ENCODE results near the gene DLG4.
"Not testable (repeated sequence)": the region's sequence is repeated elsewhere in the genome, so short reads cannot be mapped to it uniquely, and the experiment has no call there.

DLG4 gene

GRCh38 chr17:7173687-7174602 lies 45.7 kb downstream of the DLG4 start:
- TF ChIP-seq BACH2 (CRISPR knock-in tag; IDR thresholded peaks at IDR 0.05; ENCODE audit: borderline replicate concordance) (no peak), CSRNP3 (CRISPR knock-in tag; IDR thresholded peaks at IDR 0.05) (no peak), ZNF565 (CRISPR knock-in tag; conservative IDR thresholded peaks at IDR 0.05; ENCODE audit: low read depth) (no peak), CREB5 (CRISPR knock-in tag; IDR thresholded peaks at IDR 0.05; ENCODE audit: low read depth) (no peak), TOX (CRISPR knock-in tag; IDR thresholded peaks at IDR 0.05; ENCODE audit: borderline replicate concordance) (no peak), PATZ1 (CRISPR knock-in tag; IDR thresholded peaks at IDR 0.05; ENCODE audit: borderline replicate concordance) (no peak), ISL1 (CRISPR knock-in tag; IDR thresholded peaks at IDR 0.05) (no peak), ZFP30 (CRISPR knock-in tag; IDR thresholded peaks at IDR 0.05) (no peak), ZNF8 (CRISPR knock-in tag; IDR thresholded peaks at IDR 0.05) (no peak), RARB (CRISPR knock-in tag; IDR thresholded peaks at IDR 0.05) (no peak), OSR1 (CRISPR knock-in tag; IDR thresholded peaks at IDR 0.05) (no peak), ZNF70 (CRISPR knock-in tag; IDR thresholded peaks at IDR 0.05) (no peak), CSDC2 (CRISPR knock-in tag; IDR thresholded peaks at IDR 0.05) (no peak), ESRRG (CRISPR knock-in tag; IDR thresholded peaks at IDR 0.05) (no peak), TCF4 (CRISPR knock-in tag; IDR thresholded peaks at IDR 0.05; ENCODE audit: borderline replicate concordance) (no peak), GLIS3 (CRISPR knock-in tag; IDR thresholded peaks at IDR 0.05) (no peak), ZFP3 (CRISPR knock-in tag; IDR thresholded peaks at IDR 0.05) (no peak)
- ATAC-seq = no peak

- not testable (repeated sequence) for ATAC-seq
These were observed 47.0 kb downstream of the DLG4 start for GRCh38 chr17:7172522-7173191.

- ATAC-seq = not testable (repeated sequence)
These were observed 50.1 kb downstream of the DLG4 start for GRCh38 chr17:7169565-7169908.

GRCh38 chr17:7168841-7169564 lies 50.6 kb downstream of the DLG4 start:
- ATAC-seq = not testable (repeated sequence)

- no peak for ATAC-seq
- TF ChIP-seq TCF4 (CRISPR knock-in tag; IDR thresholded peaks at IDR 0.05; ENCODE audit: borderline replicate concordance) (no peak), PPARA (CRISPR knock-in tag; IDR thresholded peaks at IDR 0.05; ENCODE audit: borderline replicate concordance) (no peak), PATZ1 (CRISPR knock-in tag; IDR thresholded peaks at IDR 0.05; ENCODE audit: borderline replicate concordance) (no peak), TSHZ2 (CRISPR knock-in tag; IDR thresholded peaks at IDR 0.05) (no peak), ZFP30 (CRISPR knock-in tag; IDR thresholded peaks at IDR 0.05) (no peak), OSR1 (CRISPR knock-in tag; IDR thresholded peaks at IDR 0.05) (no peak), ZNF565 (CRISPR knock-in tag; conservative IDR thresholded peaks at IDR 0.05; ENCODE audit: low read depth) (no peak), CREB5 (CRISPR knock-in tag; IDR thresholded peaks at IDR 0.05; ENCODE audit: low read depth) (no peak), SNAI2 (CRISPR knock-in tag; IDR thresholded peaks at IDR 0.05) (no peak), RARB (CRISPR knock-in tag; IDR thresholded peaks at IDR 0.05) (no peak), CSDC2 (CRISPR knock-in tag; IDR thresholded peaks at IDR 0.05) (no peak), ZFP3 (CRISPR knock-in tag; IDR thresholded peaks at IDR 0.05) (no peak)
These were observed 51.8 kb downstream of the DLG4 start for GRCh38 chr17:7167832-7168231.
